Rectal smooth muscle tissue (tissue), 1 donor: ENCODE measurements around the gene PARD6G.

Source experiments
- H3K27ac ChIP-seq: one replicate; pipeline ENCODE4 v1.7.0; 2013; ENCODE audit warnings: low read depth, low read length, inconsistent platforms
- H3K27me3 ChIP-seq: one replicate; pipeline ENCODE4 v1.7.0; 2013; ENCODE audit warnings: low read length; ENCODE audit not compliant: control insufficient read depth, insufficient read depth
- H3K36me3 ChIP-seq: one replicate; pipeline ENCODE4 v1.7.0; 2013; ENCODE audit warnings: low read length; ENCODE audit not compliant: control insufficient read depth, insufficient read depth
- H3K4me1 ChIP-seq: one replicate; pipeline ENCODE4 v1.7.0; 2013; ENCODE audit warnings: low read length; ENCODE audit not compliant: control insufficient read depth, insufficient read depth
- H3K4me3 ChIP-seq: one replicate; pipeline ENCODE4 v1.7.0; 2013; ENCODE audit warnings: low read length
- H3K9ac ChIP-seq: one replicate; pipeline ENCODE4 v1.7.0; 2013; ENCODE audit warnings: low read length

Gene PARD6G

DNA sequence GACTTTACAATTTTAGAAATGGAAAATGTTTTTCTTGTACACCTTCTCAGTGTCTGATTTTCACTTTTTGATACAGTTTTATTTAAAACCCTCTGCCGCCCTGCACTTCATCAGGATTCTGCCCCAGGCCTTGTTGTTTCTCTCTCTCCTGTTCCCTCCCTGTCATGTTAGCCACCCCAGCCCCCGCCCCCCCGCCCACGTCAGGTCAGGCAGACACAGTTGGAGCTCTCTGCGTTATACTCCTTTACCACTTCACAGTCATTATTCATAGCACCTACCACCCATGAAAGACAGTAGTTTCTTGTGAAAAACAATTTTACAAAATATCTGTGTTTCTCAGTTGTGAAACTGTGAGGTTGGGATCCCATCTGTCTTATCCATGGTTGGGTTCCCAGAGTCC, 116.8 kb downstream of the PARD6G start:
- Histone ChIP-seq H3K27me3 (no peaks in the 10 kb centered on the region), H3K4me1 (no peaks in the 10 kb centered on the region), H3K27ac (no peak overlapping the region), H3K9ac (no peak overlapping the region), H3K36me3 (no peaks in the 10 kb centered on the region), H3K4me3 (no peak overlapping the region)

GRCh38 chr18:80129672-80130367, 117.5 kb downstream of the PARD6G start:
- Histone ChIP-seq H3K4me3 (no peak overlapping the region), H3K36me3 (no peaks in the 10 kb centered on the region), H3K9ac (no peak overlapping the region), H3K27me3 (no peaks in the 10 kb centered on the region), H3K4me1 (no peaks in the 10 kb centered on the region), H3K27ac (no peak overlapping the region)

- H3K9ac ChIP-seq: no peak overlapping the region
- no peak overlapping the region for H3K4me3 ChIP-seq
- no peak overlapping the region for H3K27ac ChIP-seq
- H3K4me1 ChIP-seq: no peaks in the 10 kb centered on the region
- H3K36me3 ChIP-seq: no peaks in the 10 kb centered on the region
- no peaks in the 10 kb centered on the region for H3K27me3 ChIP-seq
Observed at GRCh38 chr18:80127635-80128034, 119.7 kb downstream of the PARD6G start.

DNA sequence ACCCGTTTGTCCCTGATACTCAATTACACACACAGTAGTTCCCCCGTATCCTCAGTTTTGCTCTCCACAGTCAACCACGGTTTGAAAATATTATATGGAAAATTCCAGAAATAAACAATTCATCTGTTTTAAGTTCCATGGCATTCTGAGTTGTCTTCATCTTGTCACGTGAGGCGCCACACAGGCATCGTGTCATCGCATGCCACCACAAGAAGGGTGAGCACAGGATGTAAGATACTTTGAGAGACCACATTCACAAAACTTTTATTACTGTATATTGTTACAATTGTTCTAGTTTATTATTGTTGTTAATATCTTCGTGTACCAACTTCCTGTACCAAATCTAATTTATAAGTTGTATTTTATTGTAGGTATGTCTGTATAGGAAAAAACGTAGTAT, 120.5 kb downstream of the PARD6G start:
- Histone ChIP-seq H3K9ac (no peak overlapping the region), H3K36me3 (no peaks in the 10 kb centered on the region), H3K4me3 (no peak overlapping the region), H3K4me1 (no peaks in the 10 kb centered on the region), H3K27ac (no peak overlapping the region), H3K27me3 (no peaks in the 10 kb centered on the region)

DNA sequence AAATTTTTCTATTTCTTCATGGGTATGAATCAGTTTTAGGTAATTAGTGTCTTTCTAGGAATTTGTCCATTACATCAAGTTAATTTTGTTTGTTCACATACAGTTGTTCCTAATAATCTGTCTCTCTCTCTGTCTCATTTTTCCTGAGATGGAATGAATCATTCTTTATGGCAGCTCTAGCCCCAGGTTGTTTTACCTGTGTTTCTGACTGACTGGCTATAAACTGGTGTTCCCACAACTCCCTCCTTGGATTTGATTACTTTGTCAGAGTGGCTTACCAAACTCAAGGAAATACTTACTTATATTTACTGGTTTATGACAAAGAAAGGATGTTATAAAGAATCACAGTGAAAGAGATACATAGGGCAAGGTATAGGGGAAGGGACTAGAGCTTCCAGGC, 123.2 kb downstream of the PARD6G start:
- Histone ChIP-seq H3K27ac (no peak overlapping the region), H3K9ac (no peak overlapping the region), H3K36me3 (peaks cover 2% of the 10 kb centered on the region), H3K4me1 (no peaks in the 10 kb centered on the region), H3K4me3 (no peak overlapping the region), H3K27me3 (no peaks in the 10 kb centered on the region)

- Histone ChIP-seq H3K27ac (no peak overlapping the region), H3K9ac (no peak overlapping the region), H3K36me3 (peaks cover 2% of the 10 kb centered on the region), H3K27me3 (no peaks in the 10 kb centered on the region), H3K4me1 (no peaks in the 10 kb centered on the region), H3K4me3 (no peak overlapping the region)
Observed at GRCh38 chr18:80120932-80121331, 126.4 kb downstream of the PARD6G start.

DNA sequence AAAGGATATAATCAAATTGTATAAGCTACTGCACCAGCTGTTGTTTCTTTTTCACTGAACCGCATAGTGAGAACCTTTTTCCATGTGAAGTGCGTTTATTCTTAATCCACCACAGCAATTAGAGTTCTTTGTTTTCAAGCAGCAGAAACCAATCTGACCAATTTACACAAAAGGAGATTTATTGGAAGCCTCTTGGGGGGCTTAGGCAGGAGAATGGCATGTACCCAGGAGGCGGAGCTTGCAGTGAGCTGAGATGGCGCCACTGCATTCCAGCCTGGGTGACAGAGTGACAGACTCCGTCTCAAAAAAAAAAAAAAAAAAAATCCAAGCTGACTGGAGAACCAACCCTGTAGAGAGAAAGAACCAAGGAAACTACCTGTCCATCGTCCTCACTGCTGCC, 128.2 kb downstream of the PARD6G start:
- no peak overlapping the region for H3K27ac ChIP-seq
- no peak overlapping the region for H3K9ac ChIP-seq
- H3K27me3 ChIP-seq: no peaks in the 10 kb centered on the region
- peaks cover 2% of the 10 kb centered on the region for H3K36me3 ChIP-seq
- no peaks in the 10 kb centered on the region for H3K4me1 ChIP-seq
- no peak overlapping the region for H3K4me3 ChIP-seq

DNA sequence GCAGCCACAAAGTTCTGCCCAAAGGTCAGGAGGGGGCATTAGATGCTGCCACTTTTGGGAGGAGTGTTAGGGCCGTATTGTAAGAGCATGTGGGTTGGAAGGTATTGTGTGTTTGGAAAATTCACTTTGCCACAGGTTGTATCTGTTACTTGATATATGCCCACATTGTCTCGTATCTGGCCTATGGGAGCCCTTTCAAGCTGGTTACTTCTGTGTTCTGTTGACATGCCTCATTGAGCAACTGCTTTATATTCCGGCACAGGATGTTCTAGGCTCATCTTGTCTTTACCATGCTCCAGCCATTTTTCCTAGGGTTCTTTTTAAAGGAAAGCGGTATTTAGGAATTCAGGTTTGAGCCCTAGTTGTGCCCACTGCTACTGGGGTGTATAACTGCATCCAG, 132.3 kb downstream of the PARD6G start:
- Histone ChIP-seq H3K9ac (no peak overlapping the region), H3K4me3 (no peak overlapping the region), H3K4me1 (peaks cover 9% of the 10 kb centered on the region), H3K27ac (no peak overlapping the region), H3K27me3 (no peaks in the 10 kb centered on the region), H3K36me3 (peaks cover 2% of the 10 kb centered on the region)

DNA sequence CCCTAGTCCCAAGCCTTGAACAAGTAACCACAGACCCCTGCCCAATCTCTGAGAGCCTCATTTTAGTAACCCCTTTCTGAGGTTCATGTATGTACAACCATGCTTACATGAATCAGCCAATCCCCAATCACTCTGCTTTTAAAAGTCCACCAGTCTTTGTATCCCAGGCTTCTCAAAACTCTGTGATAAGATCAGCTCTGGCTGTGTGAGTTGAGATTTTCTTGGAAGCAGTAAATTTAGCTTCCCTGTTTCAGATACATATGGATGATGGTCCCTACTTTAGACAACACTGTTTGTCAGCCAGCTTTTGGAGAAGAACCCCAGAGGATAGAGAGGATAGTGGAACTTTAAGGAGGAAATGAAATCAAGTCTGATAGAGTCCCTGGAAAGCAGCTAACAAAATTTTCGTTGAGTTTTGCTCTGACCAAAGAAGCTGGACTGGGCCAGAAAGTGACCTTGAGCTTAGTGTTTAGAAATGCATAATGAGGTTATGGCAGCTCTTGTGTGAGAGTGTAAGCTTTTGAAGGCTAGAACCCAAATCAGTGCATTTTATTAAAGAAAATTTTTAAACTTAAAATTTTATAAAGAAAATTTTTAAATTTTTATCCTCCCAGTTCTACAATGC, 134.6 kb downstream of the PARD6G start:
- Histone ChIP-seq H3K4me1 (peaks cover 11% of the 10 kb centered on the region), H3K27ac (no peak overlapping the region), H3K9ac (no peak overlapping the region)

GRCh38 chr18:80109676-80110078, 137.6 kb downstream of the PARD6G start:
- peak overlapping the region; percentile 94 for H3K27ac ChIP-seq
- peaks cover 11% of the 10 kb centered on the region for H3K4me1 ChIP-seq

More for the DNA sequence above, 134.6 kb downstream of the PARD6G start:
- Histone ChIP-seq H3K36me3 (no peaks in the 10 kb centered on the region), H3K27me3 (no peaks in the 10 kb centered on the region), H3K4me3 (no peak overlapping the region)

DNA sequence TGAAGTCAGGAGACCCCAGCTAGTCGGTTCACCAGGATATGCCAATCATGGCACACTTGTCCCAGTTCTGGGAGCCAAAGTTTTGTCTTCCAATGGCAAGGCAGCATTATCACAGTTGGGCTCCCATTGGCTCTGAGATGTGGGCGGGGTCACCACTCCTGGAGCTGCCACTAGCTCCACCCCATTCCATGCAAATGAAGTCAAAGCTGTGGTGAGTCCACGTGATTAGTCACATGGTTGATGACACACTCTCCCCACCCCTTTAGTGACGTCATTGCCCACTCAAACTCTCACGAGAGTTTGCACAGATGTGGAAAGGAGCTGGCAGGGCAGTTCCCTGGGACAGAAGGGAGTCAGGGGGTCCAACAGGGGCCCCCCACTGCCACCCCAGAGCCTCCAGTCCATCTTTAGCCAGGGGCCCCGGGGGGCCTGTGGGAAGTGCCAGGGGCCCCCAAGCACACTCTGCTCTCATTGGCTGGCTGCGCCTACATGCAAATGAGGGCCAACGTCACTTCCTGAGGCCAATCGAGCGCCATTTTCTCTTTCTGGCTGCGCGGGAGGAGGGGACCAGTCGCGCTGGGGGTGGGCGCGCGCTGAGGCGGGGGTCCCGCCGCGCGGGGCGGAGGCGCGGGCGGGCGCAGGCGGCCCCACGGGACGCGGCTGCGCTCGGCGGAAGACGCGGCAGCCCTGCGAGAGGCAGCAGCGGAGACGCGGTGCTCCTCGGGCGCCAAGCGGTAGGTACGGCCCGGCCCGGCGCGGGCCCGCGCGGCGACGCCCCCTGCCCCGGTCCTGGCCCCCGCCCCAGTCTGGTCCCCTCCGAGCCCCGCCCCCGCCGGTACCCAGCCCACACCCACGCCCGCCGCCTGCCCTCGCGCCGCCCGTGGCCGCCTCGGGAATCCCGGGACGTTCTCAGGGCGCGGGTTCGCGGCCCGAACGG, 138.3 kb downstream of the PARD6G start, which contains the start of gene ADNP2:
Gene ADNP2 (plus strand): TSS at position 524 of the 937 bp plus-strand sequence. CDS start 8,281 bp downstream, outside the sequence.
- peaks cover 11% of the 10 kb centered on the region for H3K4me1 ChIP-seq
- no peaks in the 10 kb centered on the region for H3K27me3 ChIP-seq
- H3K4me3 ChIP-seq: peak within 1 kb of the TSS; percentile 78
- peak within 1 kb of the TSS; percentile 6 for H3K9ac ChIP-seq
- no peaks in the 10 kb centered on the region for H3K36me3 ChIP-seq
- peak within 1 kb of the TSS; percentile 94 for H3K27ac ChIP-seq

More at GRCh38 chr18:80109676-80110078, 137.6 kb downstream of the PARD6G start:
- peak overlapping the region; percentile 78 for H3K4me3 ChIP-seq
- H3K36me3 ChIP-seq: no peaks in the 10 kb centered on the region
- peak overlapping the region; percentile 5 for H3K9ac ChIP-seq
- H3K27me3 ChIP-seq: no peaks in the 10 kb centered on the region

GRCh38 chr18:80108121-80108536, 139.2 kb downstream of the PARD6G start:
- Histone ChIP-seq H3K4me3 (no peak overlapping the region), H3K36me3 (no peaks in the 10 kb centered on the region), H3K4me1 (peaks cover 14% of the 10 kb centered on the region), H3K27ac (peak overlapping the region; percentile 94), H3K9ac (no peak overlapping the region), H3K27me3 (no peaks in the 10 kb centered on the region)
